ENCODE data around the gene ACAP3. TPM values are rescaled to one million over a fixed set of nuclear protein-coding genes. Genes with fewer than 3 reads are reported as not detected.

The ACAP3 gene
- total and polyA plus RNA-seq, 2 donors (not counting 3 experiments of a cell fraction or from before 2014, with no cell fraction given): 27.8 to 39.0 TPM

DNA sequence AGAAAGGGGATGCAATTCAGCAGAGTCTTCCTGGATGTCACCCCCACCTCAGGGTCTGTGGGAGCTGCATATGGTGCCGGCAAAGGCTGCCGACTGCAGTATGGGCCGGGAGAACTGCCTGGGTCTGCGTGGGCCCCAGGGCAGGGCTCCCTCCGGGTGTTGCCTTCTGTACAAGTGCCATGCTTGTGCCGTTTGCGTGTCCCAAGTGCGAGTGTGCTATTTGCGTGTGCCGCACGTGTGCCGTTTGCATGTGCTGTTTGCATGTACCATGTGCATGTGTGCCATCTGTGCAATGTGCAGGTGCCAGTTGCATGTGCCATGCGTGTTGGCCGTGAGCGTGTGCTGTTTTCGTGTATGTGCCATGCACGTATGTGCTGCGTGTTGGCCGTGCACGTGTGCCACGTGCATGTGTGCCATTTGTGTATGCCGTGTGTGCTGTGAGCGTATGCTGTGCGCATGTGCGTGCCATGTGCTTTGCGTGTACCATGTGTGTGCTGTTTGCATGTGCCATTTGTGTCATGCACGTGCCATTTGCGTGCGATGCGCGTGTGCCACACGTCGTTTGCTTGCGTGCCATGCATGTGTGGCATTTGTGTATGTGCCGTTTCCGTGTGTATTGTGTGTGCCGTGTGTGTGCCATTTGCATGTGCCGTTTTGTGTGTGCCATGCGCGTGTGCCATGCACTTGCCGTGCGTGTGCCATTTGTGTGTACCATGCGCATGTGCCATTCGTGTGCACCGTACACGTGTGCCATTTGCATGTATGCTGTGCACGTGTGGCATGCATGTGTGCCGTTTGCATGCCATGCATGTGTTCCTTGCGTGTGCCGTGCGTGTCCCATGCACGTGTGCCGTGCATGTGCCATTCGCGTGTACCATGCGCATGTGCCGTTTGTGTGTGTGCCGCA, 21.8 kb upstream of the ACAP3 start:
- no TSS peak for BruUV-seq (replicated peaks)
- TF ChIP-seq FOS (IDR thresholded peaks at IDR 0.05; ENCODE audit: borderline replicate concordance, insufficient read depth, low read length): no peak
- no peak for TF ChIP-seq POLR2AphosphoS5 (IDR thresholded peaks at IDR 0.05; ENCODE audit: insufficient read depth, low read depth, low read length)
- TF ChIP-seq MYC (IDR thresholded peaks at IDR 0.05; ENCODE audit: low read depth, low read length): no peak
- no peak for TF ChIP-seq JUN (IDR thresholded peaks at IDR 0.05; ENCODE audit: borderline replicate concordance, insufficient read depth, insufficient read length, low read depth)
- TF ChIP-seq POLR2A (IDR thresholded peaks at IDR 0.05; ENCODE audit: low read depth, low read length): peak; percentile 23
- TF ChIP-seq, protein P1, sequence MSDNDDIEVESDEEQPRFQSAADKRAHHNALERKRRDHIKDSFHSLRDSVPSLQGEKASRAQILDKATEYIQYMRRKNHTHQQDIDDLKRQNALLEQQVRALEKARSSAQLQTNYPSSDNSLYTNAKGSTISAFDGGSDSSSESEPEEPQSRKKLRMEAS (IDR thresholded peaks at IDR 0.05; ENCODE audit: insufficient read depth, insufficient read length): peak; percentile 21
- ChIA-PET POLR2A (no interaction called here), CTCF (no interaction called here)
- no peaks in the 10 kb centered on the region for H3K9me1 ChIP-seq (replicated peaks; ENCODE audit: control insufficient read depth, extremely low read depth, insufficient read depth, low read length)
- no peak overlapping the region for H2AFZ ChIP-seq (ENCODE audit: low read depth, low read length)
- dilution Hi-C loops (cut with MboI; ENCODE audit: extremely low pct_ligation_motif_present, low sequenced_read_pairs): no loop called here
- no peak overlapping the region for H3K9ac ChIP-seq (replicated peaks; ENCODE audit: extremely low read depth, insufficient read depth, low read length)
- DNase-seq (ENCODE audit: low read depth, low spot score) (no peak), FAIRE-seq (no peak)
- peaks cover 11% of the 10 kb centered on the region for H3K4me1 ChIP-seq (ENCODE audit: control insufficient read depth, extremely low read depth, insufficient read depth, low read length)
- H3K27me3 ChIP-seq (ENCODE audit: control insufficient read depth in 2 of 2, insufficient read depth in 2 of 2, low read length in 2 of 2): no peaks in the 10 kb centered on the region
- H3K27ac ChIP-seq (ENCODE audit: insufficient read depth, low read depth, low read length): no peak overlapping the region
- intact Hi-C loops (cut with micrococcal nuclease): no loop called here
- H3K4me2 ChIP-seq (ENCODE audit: insufficient read depth, low read length): no peak overlapping the region
- peaks cover 0 to 15% of the 10 kb centered on the region in 2 experiments for H3K36me3 ChIP-seq (ENCODE audit: control insufficient read depth in 2 of 2, extremely low read depth in 1 of 2, insufficient read depth in 2 of 2, low read length in 2 of 2)
- no peak overlapping the region for H3K4me3 ChIP-seq (replicated peaks in 1 of 3; ENCODE audit: insufficient read depth in 1 of 3, low read depth in 1 of 3, low read length in 3 of 3)
- H3K9me3 ChIP-seq (replicated peaks; ENCODE audit: control insufficient read depth, insufficient read depth, low read length): no peaks in the 10 kb centered on the region
- H4K20me1 ChIP-seq (replicated peaks; ENCODE audit: control insufficient read depth, extremely low read depth, insufficient read depth, low read length): no peaks in the 10 kb centered on the region
- H3K79me2 ChIP-seq (ENCODE audit: control insufficient read depth, insufficient read depth, low read length): peaks cover 11% of the 10 kb centered on the region

DNA sequence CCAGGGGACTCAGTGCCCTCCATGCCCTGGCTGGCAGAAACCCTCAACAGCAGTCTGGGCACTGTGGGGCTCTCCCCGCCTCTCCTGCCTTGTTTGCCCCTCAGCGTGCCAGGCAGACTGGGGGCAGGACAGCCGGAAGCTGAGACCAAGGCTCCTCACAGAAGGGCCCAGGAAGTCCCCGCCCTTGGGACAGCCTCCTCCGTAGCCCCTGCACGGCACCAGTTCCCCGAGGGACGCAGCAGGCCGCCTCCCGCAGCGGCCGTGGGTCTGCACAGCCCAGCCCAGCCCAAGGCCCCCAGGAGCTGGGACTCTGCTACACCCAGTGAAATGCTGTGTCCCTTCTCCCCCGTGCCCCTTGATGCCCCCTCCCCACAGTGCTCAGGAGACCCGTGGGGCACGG, 20.5 kb upstream of the ACAP3 start:
- FAIRE-seq (no peak), DNase-seq (ENCODE audit: low read depth, low spot score) (no peak)
- intact Hi-C loops (cut with micrococcal nuclease) (no loop called here), dilution Hi-C loops (cut with MboI; ENCODE audit: extremely low pct_ligation_motif_present, low sequenced_read_pairs) (no loop called here)
- H3K4me3 ChIP-seq (replicated peaks in 1 of 3; ENCODE audit: insufficient read depth in 1 of 3, low read depth in 1 of 3, low read length in 3 of 3): no peak overlapping the region
- CTCF ChIA-PET: no interaction called here
- H3K36me3 ChIP-seq (ENCODE audit: control insufficient read depth in 2 of 2, extremely low read depth in 1 of 2, insufficient read depth in 2 of 2, low read length in 2 of 2): peaks cover 0 to 15% of the 10 kb centered on the region in 2 experiments
- H2AFZ ChIP-seq (ENCODE audit: low read depth, low read length): no peak overlapping the region
- BruUV-seq (replicated peaks): no TSS peak
- H3K4me2 ChIP-seq (ENCODE audit: insufficient read depth, low read length): no peak overlapping the region
- POLR2A ChIA-PET: no interaction called here
- H3K9ac ChIP-seq (replicated peaks; ENCODE audit: extremely low read depth, insufficient read depth, low read length): no peak overlapping the region
- no peak overlapping the region for H3K27ac ChIP-seq (ENCODE audit: insufficient read depth, low read depth, low read length)
- H3K9me3 ChIP-seq (replicated peaks; ENCODE audit: control insufficient read depth, insufficient read depth, low read length): no peaks in the 10 kb centered on the region
- peaks cover 13% of the 10 kb centered on the region for H3K4me1 ChIP-seq (ENCODE audit: control insufficient read depth, extremely low read depth, insufficient read depth, low read length)
- no peaks in the 10 kb centered on the region for H3K9me1 ChIP-seq (replicated peaks; ENCODE audit: control insufficient read depth, extremely low read depth, insufficient read depth, low read length)
- H3K79me2 ChIP-seq (ENCODE audit: control insufficient read depth, insufficient read depth, low read length): peaks cover 20% of the 10 kb centered on the region
- no peaks in the 10 kb centered on the region for H4K20me1 ChIP-seq (replicated peaks; ENCODE audit: control insufficient read depth, extremely low read depth, insufficient read depth, low read length)
- TF ChIP-seq, protein P2, sequence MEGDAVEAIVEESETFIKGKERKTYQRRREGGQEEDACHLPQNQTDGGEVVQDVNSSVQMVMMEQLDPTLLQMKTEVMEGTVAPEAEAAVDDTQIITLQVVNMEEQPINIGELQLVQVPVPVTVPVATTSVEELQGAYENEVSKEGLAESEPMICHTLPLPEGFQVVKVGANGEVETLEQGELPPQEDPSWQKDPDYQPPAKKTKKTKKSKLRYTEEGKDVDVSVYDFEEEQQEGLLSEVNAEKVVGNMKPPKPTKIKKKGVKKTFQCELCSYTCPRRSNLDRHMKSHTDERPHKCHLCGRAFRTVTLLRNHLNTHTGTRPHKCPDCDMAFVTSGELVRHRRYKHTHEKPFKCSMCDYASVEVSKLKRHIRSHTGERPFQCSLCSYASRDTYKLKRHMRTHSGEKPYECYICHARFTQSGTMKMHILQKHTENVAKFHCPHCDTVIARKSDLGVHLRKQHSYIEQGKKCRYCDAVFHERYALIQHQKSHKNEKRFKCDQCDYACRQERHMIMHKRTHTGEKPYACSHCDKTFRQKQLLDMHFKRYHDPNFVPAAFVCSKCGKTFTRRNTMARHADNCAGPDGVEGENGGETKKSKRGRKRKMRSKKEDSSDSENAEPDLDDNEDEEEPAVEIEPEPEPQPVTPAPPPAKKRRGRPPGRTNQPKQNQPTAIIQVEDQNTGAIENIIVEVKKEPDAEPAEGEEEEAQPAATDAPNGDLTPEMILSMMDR (IDR thresholded peaks at IDR 0.05; ENCODE audit: extremely low read depth in 1 of 2, insufficient read depth in 1 of 2, low read depth in 1 of 2, low read length in 2 of 2): no peak
- TF ChIP-seq FOS (IDR thresholded peaks at IDR 0.05; ENCODE audit: borderline replicate concordance, insufficient read depth, low read length) (no peak), GATA2 (IDR thresholded peaks at IDR 0.05; ENCODE audit: insufficient read depth, insufficient read length, low read depth, low read length) (no peak), POLR2AphosphoS5 (IDR thresholded peaks at IDR 0.05; ENCODE audit: insufficient read depth, low read depth, low read length) (no peak)
- no peaks in the 10 kb centered on the region for H3K27me3 ChIP-seq (ENCODE audit: control insufficient read depth in 2 of 2, insufficient read depth in 2 of 2, low read length in 2 of 2)

Data from endothelial cell of umbilical vein (primary cell).